GM10248 (cell line): ENCODE measurements around the gene VNN1.
"Not testable (repeated sequence)": the region's sequence is repeated elsewhere in the genome, so short reads cannot be mapped to it uniquely, and the experiment has no call there.

Source experiments
- CTCF ChIA-PET: fragments of 300-600 bp; sonication (Branson Sonifier 250); formaldehyde crosslinking; extraction: SDS; loops from one replicate; lab custom pipeline; 2021; ENCODE audit warnings: antibody characterized with exemption; lab: Yijun Ruan, JAX
- POLR2A ChIA-PET: fragments of 350-650 bp; sonication (Branson Sonifier 250); formaldehyde crosslinking; extraction: SDS; loops from one replicate; lab custom pipeline; 2020; ENCODE audit warnings: antibody characterized with exemption; lab: Yijun Ruan, JAX
- DNase-seq: peaks from one replicate; pipeline ENCODE4 v3.0.0; 2012; ENCODE audit errors: extremely low spot score
- TF ChIP-seq, protein P1 (sequence below): IDR thresholded peaks from 2 replicates; pipeline ENCODE4 v1.5.1; 2012; ENCODE audit warnings: mild to moderate bottlenecking, low read depth; ENCODE audit errors: extremely low read depth, missing control alignments, control extremely low read depth

Gene VNN1

DNA sequence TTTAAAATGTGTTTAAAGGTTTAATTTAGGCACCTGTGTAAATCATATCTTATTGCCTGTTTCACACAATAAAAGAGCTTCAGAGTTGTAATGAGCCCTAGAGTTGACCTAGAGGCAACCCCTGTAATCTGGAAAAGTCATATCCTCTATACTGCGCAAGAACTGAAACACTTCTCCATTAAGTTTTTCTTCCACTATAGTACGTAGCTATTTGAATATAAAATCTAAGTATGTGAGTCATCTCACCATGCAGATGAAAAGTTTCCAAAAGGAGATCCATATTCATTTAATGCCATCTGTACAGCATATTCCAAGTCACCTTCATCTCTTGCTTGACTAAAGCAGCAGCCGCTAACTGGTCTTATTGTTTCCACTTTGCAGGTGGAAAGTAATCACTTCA, 28.8 kb downstream of the VNN1 start:
- TF ChIP-seq, protein P1, sequence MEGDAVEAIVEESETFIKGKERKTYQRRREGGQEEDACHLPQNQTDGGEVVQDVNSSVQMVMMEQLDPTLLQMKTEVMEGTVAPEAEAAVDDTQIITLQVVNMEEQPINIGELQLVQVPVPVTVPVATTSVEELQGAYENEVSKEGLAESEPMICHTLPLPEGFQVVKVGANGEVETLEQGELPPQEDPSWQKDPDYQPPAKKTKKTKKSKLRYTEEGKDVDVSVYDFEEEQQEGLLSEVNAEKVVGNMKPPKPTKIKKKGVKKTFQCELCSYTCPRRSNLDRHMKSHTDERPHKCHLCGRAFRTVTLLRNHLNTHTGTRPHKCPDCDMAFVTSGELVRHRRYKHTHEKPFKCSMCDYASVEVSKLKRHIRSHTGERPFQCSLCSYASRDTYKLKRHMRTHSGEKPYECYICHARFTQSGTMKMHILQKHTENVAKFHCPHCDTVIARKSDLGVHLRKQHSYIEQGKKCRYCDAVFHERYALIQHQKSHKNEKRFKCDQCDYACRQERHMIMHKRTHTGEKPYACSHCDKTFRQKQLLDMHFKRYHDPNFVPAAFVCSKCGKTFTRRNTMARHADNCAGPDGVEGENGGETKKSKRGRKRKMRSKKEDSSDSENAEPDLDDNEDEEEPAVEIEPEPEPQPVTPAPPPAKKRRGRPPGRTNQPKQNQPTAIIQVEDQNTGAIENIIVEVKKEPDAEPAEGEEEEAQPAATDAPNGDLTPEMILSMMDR = no peak
- no peak for DNase-seq
- ChIA-PET CTCF (interaction anchor here (0.6 to 1.1 kb wide), 3 partner anchors 9 to 40 kb away, joined by 3 to 4 read pairs (median 3); no protein-coding TSS in a partner anchor), POLR2A (no interaction called here)

DNA sequence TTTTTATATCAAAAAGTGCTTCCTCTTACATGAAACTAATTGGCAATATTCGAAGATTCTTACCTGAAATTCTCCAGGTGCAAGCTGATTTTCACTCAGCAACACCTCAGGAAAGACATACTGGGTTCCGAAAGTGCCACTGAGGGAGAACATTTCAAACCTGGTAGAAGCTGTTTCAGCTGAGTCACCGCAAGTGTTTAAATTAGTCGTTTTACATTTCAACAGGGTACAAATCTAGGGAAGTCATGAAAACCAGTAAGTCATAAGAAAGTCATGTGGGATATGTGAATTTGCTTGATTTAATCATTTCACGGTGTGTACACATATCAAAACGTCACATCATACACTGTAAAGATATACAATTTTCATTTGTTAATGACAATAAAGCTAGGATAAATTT, 29.6 kb downstream of the VNN1 start:
- POLR2A ChIA-PET = no interaction called here
- TF ChIP-seq, protein P1 = no peak
- CTCF ChIA-PET = interaction anchor here (0.6 to 1.1 kb wide), 3 partner anchors 8 to 41 kb away, joined by 3 to 4 read pairs (median 3); no protein-coding TSS in a partner anchor

DNA sequence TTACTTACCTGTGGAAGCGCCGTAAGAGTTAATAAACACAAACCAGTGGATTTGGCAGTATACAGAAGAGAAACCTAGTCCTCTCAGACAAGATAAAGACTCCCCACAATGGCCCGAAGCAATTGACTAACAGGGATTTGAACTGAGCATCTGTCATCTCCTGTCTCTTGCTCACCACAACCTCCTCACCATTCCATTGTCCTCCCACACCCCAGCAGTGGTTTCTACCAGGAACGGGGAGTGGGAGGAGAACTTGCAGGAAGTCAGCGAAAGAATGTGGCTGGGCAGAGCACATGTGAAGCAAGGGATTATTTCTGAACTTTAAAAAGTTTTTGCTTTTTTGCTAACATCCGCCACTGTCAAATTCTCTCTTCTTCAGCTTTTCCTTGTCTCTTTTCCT, 30.3 kb downstream of the VNN1 start:
- ChIA-PET POLR2A (no interaction called here), CTCF (no interaction called here)
- no peak for DNase-seq
- TF ChIP-seq, protein P1 = no peak

More for the DNA sequence above, 29.6 kb downstream of the VNN1 start:
- DNase-seq = no peak

DNA sequence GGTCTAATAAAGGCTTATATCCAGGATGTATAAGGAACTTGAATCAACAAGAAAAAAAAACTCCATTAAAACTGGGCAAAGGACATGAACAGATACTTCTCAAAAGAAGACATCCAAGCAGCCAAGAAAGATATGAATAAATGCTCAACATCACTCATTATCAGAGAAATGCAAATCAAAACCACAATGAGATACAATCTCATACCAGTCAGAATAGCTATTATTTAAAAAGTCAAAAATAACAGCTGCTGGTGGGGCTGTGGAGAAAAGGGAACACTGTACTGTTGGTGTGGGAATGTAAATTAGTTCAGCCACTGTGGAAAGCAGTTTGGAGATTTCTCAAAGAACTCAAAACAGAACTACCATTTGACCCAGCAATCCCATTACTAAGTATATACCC, 34.8 kb downstream of the VNN1 start:
- CTCF ChIA-PET = interaction anchor here (1.4 to 1.5 kb wide), 2 partner anchors 41 to 399 kb away, joined by 3 to 4 read pairs; no protein-coding TSS in a partner anchor
- POLR2A ChIA-PET, DNase-seq: not testable (repeated sequence)

DNA sequence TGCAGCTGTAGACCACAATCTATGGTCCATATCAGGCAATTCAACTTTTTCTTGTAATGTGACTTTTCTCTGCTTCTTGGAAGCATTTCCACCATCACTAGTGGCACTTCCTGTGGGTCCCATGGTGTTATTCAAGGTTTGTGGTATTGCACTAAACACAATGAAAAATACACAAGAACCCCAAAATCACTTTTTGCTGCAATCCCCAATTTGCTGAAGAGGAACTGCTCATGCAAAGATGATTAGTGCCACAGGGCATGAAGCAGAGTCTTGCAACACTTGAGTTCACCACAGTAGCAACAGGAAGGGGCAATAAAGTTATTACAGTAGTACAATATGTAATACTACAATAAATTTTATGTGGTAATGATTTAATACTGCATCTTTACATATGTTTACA, 38.1 kb downstream of the VNN1 start:
- ChIA-PET POLR2A (no interaction called here), CTCF (interaction anchor here (1.1 kb wide), 1 partner anchor 9 kb away, joined by 3 read pairs; no protein-coding TSS in a partner anchor)
- DNase-seq = no peak
- TF ChIP-seq, protein P1 = no peak

DNA sequence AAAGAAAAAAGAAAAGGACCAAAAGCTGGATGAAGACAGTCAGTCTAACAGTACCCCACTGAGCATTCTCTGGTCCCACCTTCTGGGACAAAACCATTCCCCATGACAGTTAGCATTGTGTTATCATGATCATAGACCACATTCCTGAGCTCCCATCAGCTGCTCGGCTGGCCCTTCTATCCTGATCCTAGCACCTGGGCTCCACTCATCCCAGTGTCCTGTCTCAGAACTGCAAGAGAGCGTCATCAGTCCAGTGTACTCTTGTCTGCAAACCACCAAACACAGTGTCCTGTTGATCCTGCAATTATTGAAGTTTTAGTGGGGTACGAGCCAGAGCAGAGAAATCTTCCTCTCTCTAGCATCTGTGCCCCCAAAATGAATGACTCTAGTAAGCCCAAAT, 38.9 kb downstream of the VNN1 start:
- POLR2A ChIA-PET = no interaction called here
- no peak for DNase-seq
- TF ChIP-seq, protein P1 = no peak
- CTCF ChIA-PET = no interaction called here

DNA sequence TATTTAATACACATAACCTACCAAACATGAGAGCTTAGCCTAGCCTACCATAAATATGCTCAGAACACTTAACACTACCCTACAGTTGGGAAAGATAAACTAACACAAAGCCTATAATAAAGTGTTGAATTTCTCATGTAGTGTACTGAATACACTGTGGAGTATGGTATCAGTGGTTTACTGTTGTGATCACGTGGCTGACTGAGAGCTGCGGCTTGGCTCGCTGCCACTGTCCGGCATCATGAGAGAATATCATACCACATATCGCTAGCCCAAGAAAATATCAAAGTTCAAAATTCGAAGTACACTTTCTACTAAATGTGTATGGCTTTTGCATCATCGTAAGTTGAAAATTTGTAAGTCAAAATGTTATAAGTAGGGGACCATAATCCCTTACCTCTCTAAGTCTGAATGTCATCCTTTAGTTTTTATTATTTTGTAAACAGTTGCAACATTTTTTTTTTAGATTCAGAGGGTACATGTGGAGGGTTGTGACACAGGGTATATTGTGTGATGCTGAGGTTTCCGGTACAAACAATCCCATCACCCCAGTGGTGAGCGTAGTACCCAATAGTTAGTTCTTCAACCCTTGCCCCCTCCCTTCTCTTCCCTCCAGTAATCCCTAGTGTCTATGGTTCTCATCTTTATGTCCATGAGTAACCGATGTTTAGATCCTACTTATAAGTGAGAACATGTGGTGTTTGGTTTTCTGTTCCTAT, 40.3 kb downstream of the VNN1 start:
- POLR2A ChIA-PET = no interaction called here
- no peak for DNase-seq
- CTCF ChIA-PET = no interaction called here
- TF ChIP-seq, protein P1 = no peak
